ENCODE data around the gene SATB1.
"Not testable (repeated sequence)": the region's sequence is repeated elsewhere in the genome, so short reads cannot be mapped to it uniquely, and the experiment has no call there.

The SATB1 gene

DNA sequence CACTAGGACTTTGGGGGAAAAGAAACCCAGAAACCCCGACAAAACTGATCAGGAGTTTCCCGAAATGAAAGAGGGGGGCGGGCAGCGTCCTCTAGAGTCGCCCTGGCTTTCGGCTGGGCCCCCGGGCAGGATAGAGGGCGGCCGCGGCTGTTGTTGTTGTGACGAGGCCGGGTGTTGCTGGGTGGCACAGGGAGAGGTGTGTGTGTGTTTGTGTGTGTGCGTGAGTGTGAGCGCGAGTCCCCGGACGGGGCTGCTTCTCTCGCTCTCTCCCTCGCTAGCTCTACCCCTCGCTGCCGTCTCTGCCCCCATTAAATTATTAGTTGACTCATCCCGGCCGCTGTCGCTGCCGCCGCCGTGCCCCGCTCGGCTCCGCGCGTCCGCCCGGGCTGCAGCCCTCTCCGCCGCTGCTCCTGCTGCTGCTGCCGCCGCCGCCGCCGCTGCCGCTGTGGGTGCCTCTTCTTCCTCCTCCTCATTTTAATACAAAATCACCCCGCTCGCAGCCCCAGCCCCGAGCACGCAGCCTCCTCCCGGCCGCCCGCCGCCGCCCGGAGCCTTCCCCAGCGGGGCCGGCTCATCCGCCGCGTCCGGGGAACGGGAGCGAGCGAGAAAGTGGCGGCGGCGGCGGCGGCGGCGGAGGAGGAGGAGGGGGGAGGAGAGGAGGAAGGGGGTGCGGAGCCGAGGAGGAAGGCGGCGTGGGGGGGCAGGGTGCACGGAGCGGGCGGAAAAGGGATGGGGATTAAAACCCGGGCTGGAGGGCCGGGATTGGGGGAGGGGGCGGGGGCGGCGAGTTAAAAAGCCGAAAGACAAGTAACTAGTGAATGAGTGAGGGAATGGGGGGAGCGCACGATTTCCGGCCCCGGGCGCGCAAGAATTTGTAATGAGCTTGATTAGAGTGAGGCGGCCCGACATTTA, at the start of gene SATB1:
Gene SATB1, minus strand, starts transcription at position 611 of the 912 bp plus-strand sequence. CDS start 4,372 bp downstream, outside the sequence.
- peak; percentile 76 for DNase-seq

DNA sequence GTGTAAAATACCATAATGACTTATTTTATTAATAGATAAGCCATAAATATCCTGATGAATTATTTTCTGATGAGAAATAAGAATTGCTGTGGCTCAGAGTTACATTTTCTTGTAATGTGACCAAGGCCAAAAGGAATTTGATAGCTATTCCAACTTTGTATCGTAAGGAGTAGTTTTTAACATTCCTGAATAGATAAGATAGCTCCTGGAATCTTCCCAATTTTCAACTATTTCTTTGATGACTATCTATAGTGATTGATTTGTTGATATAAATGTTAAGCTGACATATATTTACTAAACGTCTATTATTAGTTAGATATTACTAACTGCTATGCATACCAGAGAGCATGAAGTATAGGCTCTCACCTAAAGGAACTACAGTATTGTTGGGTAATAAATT, 49.1 kb upstream of the SATB1 start:
- no peak for DNase-seq

DNA sequence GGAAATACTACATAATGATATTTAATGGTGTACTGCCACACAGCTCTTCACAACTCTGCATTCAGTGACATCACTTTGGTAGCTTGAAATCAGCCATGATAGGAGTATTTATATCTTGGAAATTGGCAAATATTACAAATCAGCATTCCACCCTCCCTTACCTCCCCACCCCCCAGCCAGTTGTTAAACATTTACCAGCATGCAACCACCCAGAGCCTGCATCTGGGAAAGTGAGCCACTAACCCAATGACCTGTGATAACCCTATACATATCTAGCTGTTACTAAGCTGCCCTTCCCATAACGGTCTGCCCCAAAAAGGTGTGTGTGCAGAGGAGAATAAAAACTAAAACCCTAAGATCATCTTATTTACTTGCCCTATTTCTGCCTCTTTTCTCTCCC, 44.6 kb upstream of the SATB1 start:
- no peak for DNase-seq

DNA sequence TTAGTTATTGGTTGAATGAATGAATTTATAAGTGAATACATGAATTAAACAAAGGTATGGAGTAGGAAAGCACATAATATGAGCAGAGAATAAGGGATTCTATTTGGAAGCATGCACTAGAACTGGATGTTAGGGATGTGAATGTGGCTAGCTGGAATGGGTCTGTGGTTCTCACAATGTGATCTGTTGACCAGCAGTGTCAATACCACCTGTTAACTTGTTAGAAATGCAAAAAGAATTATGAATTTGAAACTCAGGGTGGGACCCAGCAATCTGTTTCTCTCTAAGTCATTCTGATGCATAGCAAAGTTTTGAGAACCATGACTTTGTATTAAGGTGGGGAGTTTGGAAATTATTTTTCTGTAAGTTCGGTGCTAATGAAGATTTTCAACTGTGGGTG, 41.0 kb upstream of the SATB1 start:
- DNase-seq: no peak

DNA sequence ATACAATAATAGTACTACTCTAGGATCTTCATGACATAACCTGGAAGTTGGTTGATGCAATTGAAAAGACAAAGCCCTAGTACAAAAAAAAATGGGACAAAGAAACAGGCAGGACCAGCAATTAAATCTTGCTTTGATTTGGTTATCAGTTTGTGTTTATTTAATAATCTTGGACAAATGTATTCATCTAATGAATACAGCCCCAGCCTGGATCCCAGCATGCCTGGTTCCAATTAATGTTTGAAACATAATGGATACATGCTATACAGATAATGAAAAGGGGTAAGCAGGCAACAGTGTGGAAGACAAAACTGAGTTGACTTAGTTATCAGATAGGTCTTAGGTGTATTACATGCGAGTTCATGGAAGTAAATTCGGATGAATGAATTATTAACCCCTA, 29.6 kb upstream of the SATB1 start:
- DNase-seq: no peak

DNA sequence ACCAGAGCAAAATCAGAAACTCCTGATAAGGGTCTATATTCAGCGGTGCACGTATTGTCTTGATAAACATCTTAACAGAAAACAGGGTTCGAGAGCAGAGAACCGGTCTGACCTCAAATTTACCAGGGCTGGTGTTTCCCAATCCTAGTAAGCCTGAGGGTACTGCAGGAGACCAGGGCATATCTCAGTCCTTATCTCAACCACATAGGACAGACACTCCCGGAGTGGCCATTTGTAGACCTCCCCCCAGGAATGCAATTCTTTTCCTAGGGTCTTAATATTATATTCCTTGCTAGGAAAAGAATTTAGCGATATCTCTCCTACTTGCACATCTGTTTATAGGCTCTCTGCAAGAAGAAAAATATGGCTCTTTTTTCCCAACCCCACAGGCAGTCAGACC, 24.5 kb upstream of the SATB1 start:
- not testable (repeated sequence) for DNase-seq

DNA sequence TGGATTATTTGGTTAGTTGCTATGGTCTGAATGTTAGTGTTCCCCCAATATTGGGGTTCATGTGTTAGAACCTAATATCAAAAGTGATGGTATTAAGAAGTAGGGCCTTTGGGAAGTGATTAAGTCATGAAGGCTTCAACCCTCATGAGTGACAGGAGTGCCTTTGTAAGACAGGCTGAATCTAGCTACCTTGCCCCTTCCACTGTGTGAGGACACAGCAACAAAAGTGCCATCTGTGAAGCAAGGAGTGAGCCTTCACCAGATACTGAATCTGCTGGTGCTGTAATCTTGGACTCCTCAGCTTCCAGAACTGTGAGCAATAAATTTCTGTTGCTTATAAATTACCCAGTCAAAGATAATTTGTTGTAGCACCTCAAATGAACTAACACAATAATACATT, 22.6 kb upstream of the SATB1 start:
- DNase-seq: no peak

DNA sequence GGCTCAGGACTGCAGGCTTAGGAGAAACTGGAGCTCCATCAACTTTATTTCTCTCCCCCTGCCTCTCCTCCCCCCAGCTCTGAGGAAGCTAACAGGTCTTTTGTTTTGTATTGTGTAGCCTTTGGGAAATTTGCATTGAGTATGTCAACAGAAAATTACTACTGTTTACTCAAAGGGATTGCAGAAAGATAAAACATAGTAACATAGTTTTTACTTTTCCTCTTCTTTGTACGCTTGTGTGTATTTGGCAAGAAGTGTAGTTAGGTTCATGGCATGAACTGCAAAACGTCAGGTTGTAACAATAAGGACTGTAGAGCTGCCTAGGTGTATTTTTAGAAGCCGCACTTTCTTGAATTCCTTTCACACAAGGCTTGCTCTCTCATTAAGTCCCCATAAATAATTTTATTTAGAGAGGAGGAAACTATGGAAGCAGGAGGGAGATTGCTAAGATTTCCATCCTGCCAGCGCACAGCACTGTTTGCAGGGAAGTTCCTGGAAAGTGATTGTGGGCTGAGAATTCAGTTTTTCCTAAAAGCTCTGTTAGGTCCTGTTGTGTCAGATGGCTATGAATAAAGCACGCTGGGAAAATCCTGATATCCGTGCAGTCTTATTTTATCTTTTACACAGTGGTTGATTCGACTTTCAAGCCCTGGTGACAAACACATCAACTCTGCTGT, 21.1 kb upstream of the SATB1 start:
- no peak for DNase-seq

DNA sequence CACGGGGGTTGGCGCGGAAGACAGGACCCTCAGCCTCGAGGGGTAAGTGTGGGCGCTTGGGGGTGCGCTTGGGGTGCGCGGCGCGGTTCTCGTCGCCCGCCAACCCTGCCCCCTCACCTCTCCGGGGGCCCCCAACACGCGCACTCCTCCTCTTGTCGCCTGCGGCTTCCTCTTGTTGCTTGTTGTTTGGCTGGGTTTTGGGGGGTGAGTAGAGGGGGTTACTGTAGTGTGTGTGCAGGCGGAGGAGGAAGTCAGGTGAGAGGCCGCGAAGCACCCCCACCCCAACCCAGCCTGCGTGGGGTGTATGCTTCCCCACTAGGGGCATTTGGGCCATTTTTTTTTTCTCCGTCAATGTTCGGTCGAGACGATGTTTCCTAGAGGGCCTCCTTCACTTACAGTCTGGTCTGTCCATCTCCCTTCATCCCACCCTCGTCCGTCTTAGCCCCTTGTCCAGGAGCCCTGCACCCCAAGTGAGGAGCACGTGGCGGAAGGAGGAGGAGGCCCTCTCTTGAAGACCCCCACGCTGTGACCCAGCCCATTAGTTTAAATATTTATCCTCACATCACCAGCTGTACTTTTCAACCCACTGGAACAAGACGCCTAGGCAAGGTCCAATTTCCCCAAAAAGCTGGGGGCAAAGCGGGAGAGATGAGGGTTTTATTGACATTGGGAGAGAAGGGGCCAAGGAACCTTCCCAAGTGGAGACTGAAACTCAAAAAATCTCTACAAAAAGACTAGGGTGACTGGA, 20.4 kb upstream of the SATB1 start:
- peak; percentile 82 for DNase-seq

DNA sequence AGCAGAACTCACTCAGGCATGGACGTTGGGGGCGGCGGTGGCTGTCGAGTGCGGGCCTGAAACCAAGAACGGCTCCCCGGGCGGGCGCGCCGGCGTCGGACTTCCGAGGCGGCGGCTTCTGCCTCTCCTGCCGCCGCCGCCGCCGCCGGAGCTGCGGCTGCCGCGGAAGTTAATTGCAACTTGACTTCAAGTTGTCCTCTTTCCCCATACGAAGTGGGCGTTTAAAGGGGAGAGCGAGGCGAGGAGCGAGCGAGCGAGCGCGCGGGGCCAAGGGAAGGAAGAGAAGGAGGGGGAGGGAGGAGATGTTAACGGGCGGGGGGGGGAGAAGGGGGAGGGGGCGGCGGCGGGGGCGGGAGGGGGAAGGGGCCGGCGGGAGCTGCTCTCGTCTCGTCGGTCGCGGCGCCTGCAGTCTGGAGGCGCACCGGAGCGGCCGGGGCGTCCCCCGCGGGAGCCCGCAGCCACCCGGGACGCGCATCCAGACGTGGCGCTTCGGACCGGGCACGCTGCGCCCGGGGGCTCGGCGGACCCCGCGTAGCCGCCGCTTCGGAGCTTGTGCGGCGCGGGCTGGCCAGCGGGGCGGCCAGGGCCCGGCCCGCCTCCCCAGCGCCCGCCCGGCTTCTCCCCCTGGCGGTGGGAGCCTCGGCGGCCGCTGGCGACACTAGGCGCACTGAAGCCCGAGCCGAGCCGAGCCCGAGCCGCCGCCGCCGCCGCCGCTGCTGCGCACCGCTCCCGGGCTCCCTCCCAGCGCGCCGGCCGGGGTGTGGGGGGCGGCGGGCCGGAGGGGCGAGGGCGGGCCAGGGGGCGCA, 19.7 kb upstream of the SATB1 start:
- peak; percentile 83 for DNase-seq

DNA sequence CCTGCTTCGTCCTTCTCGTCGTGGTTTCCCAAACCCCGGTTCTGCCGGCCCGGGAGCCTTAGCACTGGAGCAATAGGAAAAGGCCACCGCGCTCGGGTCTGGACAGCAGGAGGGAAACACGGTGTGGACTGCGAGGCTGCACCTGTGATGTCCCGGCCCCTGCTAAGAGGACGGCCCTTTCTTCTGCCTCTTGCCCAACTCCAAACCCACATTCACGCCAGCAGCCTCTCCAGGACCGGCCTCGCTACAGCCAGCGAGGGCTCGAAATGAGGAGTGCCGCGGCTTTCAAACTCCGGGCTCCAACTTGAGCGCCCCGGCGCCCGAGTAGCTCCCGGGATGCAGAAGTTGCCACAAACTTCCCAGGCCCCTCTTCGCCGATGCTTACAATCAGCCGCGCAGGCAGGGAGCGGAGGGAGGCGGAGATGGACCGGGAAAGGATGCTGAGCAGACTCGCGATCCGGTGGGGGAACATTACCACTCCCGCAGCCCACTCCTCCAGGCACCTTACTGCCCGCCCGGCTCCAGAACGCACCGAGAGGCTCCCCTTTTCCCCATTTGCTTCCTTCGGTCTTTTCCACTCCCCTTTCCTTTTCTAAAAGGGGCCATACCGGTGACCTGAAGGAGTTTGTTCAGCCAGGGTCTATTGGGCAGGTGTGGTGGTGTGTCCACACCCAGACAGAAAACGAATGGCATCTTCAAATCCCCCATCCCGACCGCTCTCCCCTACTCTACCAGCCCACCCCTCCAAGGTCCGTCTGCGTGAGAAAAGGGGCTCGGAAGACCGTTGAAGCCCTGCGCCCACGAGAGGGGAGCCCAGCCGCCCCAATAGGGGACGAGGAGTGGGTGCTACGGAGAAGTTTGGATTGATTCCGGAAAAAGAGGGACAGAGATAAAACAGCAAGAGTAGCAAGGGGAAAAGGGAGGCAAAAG, 18.8 kb upstream of the SATB1 start:
- no peak for DNase-seq

DNA sequence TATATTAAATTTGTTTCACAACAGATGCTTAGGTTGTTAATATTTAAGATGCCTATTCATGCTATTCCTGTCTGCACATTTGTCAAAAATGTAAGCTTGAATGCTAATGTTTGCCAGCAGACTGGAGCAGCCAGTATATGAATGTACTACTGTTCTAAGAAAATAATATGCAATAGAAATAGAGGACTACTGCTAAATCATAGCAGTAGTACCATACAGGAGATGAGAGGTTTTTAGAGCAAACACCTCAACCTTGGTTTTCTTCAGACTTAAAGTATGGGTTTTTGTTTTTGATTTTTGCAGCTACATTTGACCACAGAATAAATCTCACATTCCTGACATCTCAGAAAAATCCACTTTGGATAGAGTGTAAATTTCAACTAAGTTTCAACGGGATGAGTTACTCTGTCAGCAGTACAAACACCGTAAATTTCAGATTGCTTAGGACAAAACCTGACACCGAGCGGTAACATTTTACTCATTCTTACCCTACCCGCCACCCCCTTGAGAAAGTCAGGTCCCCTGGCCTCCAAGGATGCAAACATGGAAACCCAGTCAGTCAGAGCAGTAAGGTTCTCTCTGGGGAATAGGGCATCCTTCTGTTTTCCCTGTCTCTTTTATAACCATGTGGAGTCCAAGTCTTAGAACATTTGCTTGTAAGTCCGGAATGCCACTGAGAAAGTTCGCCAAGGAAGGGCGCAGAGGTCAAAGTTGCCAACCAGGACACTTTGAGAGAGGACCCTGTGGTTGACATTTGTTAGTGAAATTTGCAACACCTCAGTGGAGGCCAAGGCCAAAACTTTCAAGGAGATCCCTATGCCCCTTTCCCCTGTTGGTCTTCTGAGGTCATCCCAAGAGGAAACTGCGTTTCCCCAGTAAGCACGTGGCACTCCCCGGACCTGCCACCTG, 17.9 kb upstream of the SATB1 start:
- no peak for DNase-seq

DNA sequence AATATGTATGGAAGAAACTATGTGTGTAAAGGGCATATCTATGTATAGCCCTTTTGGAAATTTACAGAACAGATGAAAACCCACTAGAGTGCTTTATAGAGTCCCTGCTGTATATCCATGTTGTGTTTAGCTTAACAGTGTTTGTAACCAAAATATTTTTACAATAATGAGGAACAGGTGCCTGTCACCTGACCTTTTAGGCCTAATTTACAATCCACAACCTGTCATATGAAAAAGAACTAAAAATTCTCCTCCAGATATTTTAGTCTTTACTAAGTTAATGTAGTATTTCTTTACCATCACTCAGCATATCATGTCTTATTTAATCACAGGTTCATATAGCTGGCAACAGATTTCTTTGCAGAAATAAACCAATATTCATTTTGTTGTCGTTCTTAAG, 16.4 kb upstream of the SATB1 start:
- DNase-seq: no peak

DNA sequence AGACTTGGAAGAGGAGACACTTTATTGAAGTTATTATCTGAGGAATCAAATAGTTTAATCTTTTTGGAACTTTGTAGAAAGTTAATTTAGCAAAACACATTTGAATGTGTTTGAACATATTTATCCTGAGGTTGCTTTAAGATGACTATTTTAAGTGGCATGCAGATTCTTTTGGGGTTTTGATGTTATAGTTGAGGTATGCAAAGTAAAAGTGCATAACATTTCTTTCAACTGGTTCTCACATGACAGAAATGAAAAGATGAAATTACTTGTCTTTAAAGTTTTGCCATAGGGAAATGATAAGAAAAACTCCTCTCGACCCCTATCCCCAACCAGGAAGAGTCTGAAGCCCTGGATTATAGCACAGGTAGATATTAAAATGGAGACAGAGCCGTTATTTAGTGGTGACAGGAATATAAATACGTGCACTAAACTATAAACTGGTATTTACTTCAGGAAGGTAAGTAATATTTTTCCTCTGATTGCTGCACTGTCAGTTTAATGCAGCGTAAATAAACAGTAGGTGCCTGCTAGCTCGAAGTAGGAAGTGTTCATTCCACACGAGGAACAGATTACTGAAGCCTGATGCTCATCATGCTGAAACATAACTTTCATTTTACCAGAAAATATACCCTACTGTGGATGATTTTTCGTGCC, 15.1 kb upstream of the SATB1 start:
- DNase-seq: no peak

DNA sequence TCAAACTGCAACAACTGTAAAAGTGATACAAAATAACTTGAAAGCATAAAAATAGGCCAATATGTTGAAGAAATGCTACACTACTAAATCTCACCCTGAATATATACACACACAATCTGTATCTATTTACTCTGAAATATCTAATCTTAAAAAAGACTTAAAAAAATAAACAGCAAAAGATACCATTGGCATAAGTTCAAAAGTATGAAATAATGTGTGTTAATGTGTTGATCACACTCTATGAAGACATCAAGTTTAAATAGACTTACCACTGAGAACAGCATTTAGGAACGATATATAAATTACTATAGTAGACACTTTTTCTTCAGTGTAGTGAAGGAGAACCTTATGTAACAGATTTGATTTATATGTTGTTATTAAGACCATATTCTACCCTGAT, 14.1 kb upstream of the SATB1 start:
- DNase-seq: no peak

DNA sequence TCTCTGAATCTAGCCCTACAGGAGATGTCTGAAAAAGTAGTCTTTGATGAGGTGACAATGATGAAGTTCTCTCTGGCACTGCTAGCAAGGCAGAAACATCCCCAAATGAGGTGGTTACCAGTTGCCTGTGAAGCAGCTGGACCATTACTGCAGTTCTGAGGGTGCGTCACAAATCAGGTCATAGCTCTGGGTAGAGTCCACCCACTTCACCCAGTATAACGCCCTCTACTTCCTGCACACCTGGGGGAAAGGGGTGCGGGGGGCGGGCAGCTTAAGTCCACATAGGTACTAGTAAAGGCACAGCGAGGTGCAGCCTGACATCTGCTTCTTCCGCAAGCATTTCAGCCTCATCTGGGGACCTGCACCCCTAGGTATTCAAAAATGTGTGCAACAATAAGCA, 13.4 kb upstream of the SATB1 start:
- peak; percentile 72 for DNase-seq

DNA sequence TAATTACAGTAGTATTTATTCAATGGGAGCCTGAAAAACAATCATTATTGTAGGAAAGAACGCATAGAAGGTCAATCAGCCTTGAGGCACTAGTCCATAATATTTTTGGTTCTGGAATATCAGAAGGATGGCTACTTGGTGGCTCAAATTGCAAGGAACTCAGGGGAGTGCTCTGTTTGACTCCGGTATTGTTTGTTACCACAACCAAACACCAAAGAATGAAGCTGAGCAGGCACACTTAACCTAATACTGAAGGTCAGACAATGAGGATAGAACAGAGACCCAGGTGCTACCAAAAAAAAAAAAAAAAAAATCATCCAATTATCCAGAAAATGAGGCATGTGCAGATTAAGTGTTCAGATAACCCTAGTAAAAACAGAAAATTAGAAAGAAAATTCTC, 11.1 kb upstream of the SATB1 start:
- DNase-seq: no peak

DNA sequence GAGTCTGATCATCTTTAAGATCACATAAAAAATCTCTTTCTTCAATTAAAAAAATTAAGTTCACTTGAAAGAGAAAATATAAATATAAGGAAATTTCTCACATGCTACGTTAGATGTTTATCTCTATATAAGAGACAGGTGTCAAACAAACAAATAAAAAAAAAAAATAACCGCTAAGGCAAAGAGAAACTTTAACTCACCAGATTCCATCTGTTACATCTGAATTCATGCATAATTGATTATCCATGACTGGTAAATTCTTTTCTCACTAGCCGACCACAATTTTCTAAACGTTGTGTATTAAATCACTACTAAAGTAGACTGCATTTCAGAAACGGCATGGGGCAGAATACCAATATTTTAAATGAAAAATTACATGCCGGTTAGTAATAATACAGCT, 9.6 kb upstream of the SATB1 start:
- no peak for DNase-seq

DNA sequence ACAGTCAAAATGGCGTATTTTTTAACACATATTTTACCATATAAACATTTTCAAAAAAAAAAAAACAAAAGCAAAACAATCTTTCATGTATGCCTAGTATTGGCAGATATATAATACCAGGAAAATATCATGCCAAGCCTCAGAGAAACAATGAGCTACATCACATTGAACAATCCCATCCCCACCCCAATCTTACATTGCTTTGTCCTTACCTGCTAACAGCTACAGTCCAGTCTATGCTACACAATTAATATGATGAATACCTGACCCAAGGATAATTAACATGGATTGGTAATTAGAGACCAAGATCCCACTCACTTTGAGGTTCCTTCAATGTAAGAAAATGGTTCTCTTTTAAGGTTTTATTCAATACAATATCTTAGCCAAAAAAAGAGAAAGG, 7.6 kb upstream of the SATB1 start:
- DNase-seq: no peak

DNA sequence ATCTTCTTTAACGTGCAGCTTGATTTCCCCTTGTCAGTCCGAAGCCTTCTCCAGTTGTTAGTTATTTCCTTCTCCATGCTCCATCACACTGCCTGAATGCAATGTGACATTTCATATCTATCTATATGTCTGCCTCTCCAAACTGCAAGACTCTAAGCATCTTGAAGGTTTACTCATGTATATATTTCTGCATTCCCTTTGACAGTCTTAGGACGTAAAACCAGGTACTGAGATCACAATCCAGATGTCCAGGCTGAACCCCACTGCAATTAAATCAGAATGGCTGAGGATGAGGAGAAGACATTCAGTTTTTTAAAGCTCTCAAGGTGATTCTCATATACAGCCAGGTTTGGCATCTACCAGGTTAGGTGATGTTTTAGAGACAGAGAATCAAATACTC, 6.1 kb upstream of the SATB1 start:
- DNase-seq: no peak
